AG10803 (cell line): Measurements from ENCODE around the gene SLC26A8.

Experiments used
- DNase-seq: peaks from one replicate; pipeline ENCODE4 v3.0.0; 2010; ENCODE audit warnings: low read depth
- H3K4me3 ChIP-seq: 2 replicates; pipeline ENCODE4 v1.5.1; 2011; ENCODE audit warnings: mild to moderate bottlenecking, low read length, control low read depth
- CTCF ChIP-seq: conservative IDR thresholded peaks from 2 replicates; pipeline ENCODE4 v1.5.1; 2011; ENCODE audit warnings: mild to moderate bottlenecking, low read length, control low read depth, inconsistent platforms

SLC26A8 gene

GRCh38 chr6:35903679-35904078, 120.8 kb downstream of the SLC26A8 start:
- no peak for TF ChIP-seq CTCF
- H3K4me3 ChIP-seq, result no peak overlapping the region
- no peak for DNase-seq

- no peak for DNase-seq
- no peak for TF ChIP-seq CTCF
- no peak overlapping the region for H3K4me3 ChIP-seq
Measured at GRCh38 chr6:35900448-35900847, 124.0 kb downstream of the SLC26A8 start.

GRCh38 chr6:35898003-35898402, 126.4 kb downstream of the SLC26A8 start:
- TF ChIP-seq CTCF, result no peak
- no peak for DNase-seq
- H3K4me3 ChIP-seq, result no peak overlapping the region

GRCh38 chr6:35897486-35897885, 127.0 kb downstream of the SLC26A8 start:
- no peak overlapping the region for H3K4me3 ChIP-seq
- no peak for TF ChIP-seq CTCF
- no peak for DNase-seq

- DNase-seq, result no peak
- no peak overlapping the region for H3K4me3 ChIP-seq
- TF ChIP-seq CTCF, result no peak
Measured at GRCh38 chr6:35897036-35897435, 127.4 kb downstream of the SLC26A8 start.

GRCh38 chr6:35896228-35896627, 128.2 kb downstream of the SLC26A8 start:
- no peak for TF ChIP-seq CTCF
- DNase-seq, result no peak
- no peak overlapping the region for H3K4me3 ChIP-seq

- DNase-seq, result no peak
- no peak overlapping the region for H3K4me3 ChIP-seq
- TF ChIP-seq CTCF, result no peak
Measured at GRCh38 chr6:35895560-35895959, 128.9 kb downstream of the SLC26A8 start.
